HAP-1 (cell line): ENCODE data around the gene KCTD14.
"Not testable (repeated sequence)": the region's sequence is repeated elsewhere in the genome, so short reads cannot be mapped to it uniquely, and the experiment has no call there.

Experiments used
- DNase-seq, 2 experiments: peaks; one replicate each; pipeline ENCODE4 v3.0.0-alpha.2; 2016 to 2020; ENCODE audit warnings: low spot score in 2 of 2
- H3K27me3 ChIP-seq: fragments of 250-450 bp; sonication (Bioruptor Pico); 2 replicates; pipeline ENCODE4 v1.5.1; 2020; ENCODE audit warnings: low read depth, mild to moderate bottlenecking, moderate library complexity
- H3K36me3 ChIP-seq: fragments of 250-450 bp; sonication (Bioruptor Pico); replicated peaks from 2 replicates; pipeline ENCODE4 v1.5.1; 2020; ENCODE audit warnings: mild to moderate bottlenecking
- H3K4me1 ChIP-seq: fragments of 250-450 bp; sonication (Bioruptor Pico); 2 replicates; pipeline ENCODE4 v1.5.1; 2020; ENCODE audit warnings: mild to moderate bottlenecking
- H3K4me3 ChIP-seq: fragments of 250-450 bp; sonication (Bioruptor Pico); 2 replicates; pipeline ENCODE4 v1.5.1; 2020; ENCODE audit warnings: mild to moderate bottlenecking, moderate library complexity
- H3K9me3 ChIP-seq: fragments of 250-450 bp; sonication (Bioruptor Pico); 2 replicates; pipeline ENCODE4 v1.5.1; 2020; ENCODE audit warnings: mild to moderate bottlenecking, moderate library complexity
- in situ Hi-C: fragments of 300-500 bp; cut with MboI; formaldehyde crosslinking; loops from 3 replicates; pipeline ENCODE4 v1.14.3; 2020; ENCODE audit warnings: low sequenced_read_pairs, inconsistent platforms, mixed read lengths

KCTD14 gene

GRCh38 chr11:78025378-78025777 is 2.3 kb upstream of the KCTD14 start:
- H3K9me3 ChIP-seq = no peaks in the 10 kb centered on the region
- in situ Hi-C loops = no loop called here
- no peak for DNase-seq
- peaks cover 8% of the 10 kb centered on the region for H3K4me1 ChIP-seq
- H3K36me3 ChIP-seq = no peaks in the 10 kb centered on the region
- H3K4me3 ChIP-seq = no peak overlapping the region
- H3K27me3 ChIP-seq = no peaks in the 10 kb centered on the region

- Histone ChIP-seq H3K27me3 (no peaks in the 10 kb centered on the region), H3K9me3 (no peaks in the 10 kb centered on the region), H3K4me3 (no peak overlapping the region), H3K4me1 (no peaks in the 10 kb centered on the region), H3K36me3 (no peaks in the 10 kb centered on the region)
- in situ Hi-C loops = no loop called here
- no peak for DNase-seq
Observed at GRCh38 chr11:78023426-78023825, 350 bp upstream of the KCTD14 start.

- no peak for DNase-seq
- Histone ChIP-seq H3K9me3 (no peaks in the 10 kb centered on the region), H3K4me1 (no peaks in the 10 kb centered on the region), H3K27me3 (no peaks in the 10 kb centered on the region), H3K36me3 (no peaks in the 10 kb centered on the region), H3K4me3 (no peak overlapping the region)
- in situ Hi-C loops = no loop called here
Observed at GRCh38 chr11:78021611-78022010, 1.5 kb downstream of the KCTD14 start.

DNA sequence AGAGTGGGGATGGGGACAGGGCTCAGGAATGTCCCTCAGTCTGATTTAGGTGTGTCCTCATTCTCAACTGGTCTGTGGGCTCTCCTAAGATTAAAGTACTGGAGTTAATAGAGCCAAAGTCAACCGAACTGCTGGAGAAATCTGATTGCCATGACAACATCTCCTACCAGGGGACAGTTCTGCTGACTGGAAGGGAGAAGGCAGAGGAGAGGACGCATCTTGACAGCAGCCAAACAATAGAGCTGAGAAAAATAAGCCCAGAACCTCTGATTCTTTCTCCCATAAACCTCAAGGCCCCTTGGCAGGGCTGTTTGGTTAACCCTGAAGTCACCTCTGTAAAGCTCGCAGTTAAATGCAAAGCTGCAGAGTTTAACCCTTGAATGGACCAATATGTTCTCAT is 2.8 kb downstream of the KCTD14 start:
- in situ Hi-C loops = no loop called here
- Histone ChIP-seq H3K4me1 (no peaks in the 10 kb centered on the region), H3K27me3 (no peaks in the 10 kb centered on the region), H3K9me3 (no peaks in the 10 kb centered on the region), H3K36me3 (no peaks in the 10 kb centered on the region), H3K4me3 (no peak overlapping the region)
- no peak for DNase-seq

DNA sequence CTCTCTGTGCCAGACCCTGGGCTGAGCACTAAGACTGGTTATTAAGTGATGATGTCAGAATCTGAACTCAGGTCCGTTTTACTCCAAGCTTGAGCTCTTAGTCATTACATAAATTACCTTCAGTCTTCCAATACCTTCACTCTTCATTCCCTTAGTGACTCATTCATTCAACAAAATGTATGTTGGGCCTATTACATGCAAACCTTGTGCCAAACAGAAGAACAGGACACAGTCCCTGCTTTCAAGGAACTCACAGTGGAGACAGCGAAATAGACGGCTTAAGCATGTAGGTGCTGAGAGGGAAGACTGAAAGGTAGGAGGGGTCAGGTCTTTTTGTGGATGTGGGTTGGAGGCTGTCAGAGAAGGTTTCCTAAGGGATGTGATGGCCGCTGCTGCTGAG is 3.3 kb downstream of the KCTD14 start:
- no peaks in the 10 kb centered on the region for H3K4me1 ChIP-seq
- H3K36me3 ChIP-seq = no peaks in the 10 kb centered on the region
- DNase-seq = no peak
- H3K27me3 ChIP-seq = no peaks in the 10 kb centered on the region
- H3K9me3 ChIP-seq = no peaks in the 10 kb centered on the region
- in situ Hi-C loops = no loop called here
- no peak overlapping the region for H3K4me3 ChIP-seq

DNA sequence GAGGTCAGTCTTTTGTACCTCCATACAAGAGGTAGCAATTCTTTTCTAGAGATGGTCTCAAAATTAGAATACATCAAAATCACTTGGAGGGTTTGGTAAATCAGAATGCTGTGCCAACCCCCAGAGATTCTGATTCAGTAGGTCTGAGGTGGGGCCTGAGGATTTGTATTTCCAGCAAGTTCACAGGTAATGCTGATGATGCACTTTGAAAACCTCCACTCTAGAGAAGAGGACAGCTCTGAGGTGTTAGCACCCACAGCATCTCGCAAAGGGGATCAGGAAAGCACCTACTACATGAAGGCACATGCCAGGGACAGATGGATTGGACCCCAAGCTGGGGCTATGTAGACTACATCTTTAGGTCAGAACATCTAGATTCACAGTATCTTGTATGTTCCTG is 7.2 kb downstream of the KCTD14 start:
- Histone ChIP-seq H3K36me3 (no peaks in the 10 kb centered on the region), H3K4me3 (no peak overlapping the region), H3K27me3 (no peaks in the 10 kb centered on the region), H3K4me1 (no peaks in the 10 kb centered on the region), H3K9me3 (no peaks in the 10 kb centered on the region)
- no peak for DNase-seq
- in situ Hi-C loops = no loop called here

GRCh38 chr11:78014937-78015520 is 8.0 kb downstream of the KCTD14 start:
- H3K4me3 ChIP-seq, in situ Hi-C loops, H3K9me3 ChIP-seq, H3K27me3 ChIP-seq, H3K36me3 ChIP-seq, DNase-seq, H3K4me1 ChIP-seq: not testable (repeated sequence)

DNA sequence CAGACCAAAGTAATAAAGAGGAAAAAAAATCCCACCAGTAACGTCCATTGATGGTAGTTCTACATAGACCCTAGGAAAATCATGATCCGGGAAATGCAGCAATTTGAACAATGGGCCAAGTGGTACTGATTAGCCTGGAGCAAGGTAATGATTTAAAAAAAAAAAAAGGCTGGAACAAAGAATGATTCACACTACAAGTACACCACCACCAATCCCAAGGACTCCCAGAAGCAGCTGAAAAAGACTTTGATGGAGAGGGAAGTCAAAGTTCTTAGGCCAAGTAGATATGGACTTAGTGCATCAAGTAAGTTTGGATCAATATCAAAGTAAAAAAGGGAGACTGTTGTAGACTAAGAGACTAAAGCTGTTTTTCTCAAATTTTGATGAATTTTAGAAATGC is 11.8 kb downstream of the KCTD14 start:
- Histone ChIP-seq H3K27me3 (no peaks in the 10 kb centered on the region), H3K4me1 (no peaks in the 10 kb centered on the region), H3K9me3 (no peaks in the 10 kb centered on the region), H3K36me3 (no peaks in the 10 kb centered on the region), H3K4me3 (no peak overlapping the region)
- DNase-seq = no peak
- in situ Hi-C loops = no loop called here

- H3K27me3 ChIP-seq = no peaks in the 10 kb centered on the region
Observed at GRCh38 chr11:78010755-78011154, 12.3 kb downstream of the KCTD14 start.

DNA sequence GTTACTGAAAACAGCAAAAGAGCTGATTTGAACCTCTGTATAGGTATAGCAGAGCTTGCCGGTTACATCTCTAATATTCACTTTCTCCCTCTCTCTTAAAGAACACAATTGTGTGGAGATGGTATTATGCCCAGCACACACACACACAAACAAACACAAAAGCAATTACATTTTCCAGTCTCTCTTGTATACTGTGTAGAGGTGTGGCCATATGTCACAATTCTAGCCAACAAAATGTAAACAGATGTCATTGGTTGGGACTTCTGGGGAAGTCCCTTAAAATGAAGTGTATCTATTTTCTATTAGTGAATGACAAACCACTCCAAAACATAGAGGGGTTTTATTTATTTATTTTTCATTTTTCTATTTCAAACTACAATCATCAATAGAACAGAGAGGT is 12.8 kb downstream of the KCTD14 start:
- Histone ChIP-seq H3K4me1 (no peaks in the 10 kb centered on the region), H3K4me3 (no peak overlapping the region), H3K9me3 (no peaks in the 10 kb centered on the region), H3K27me3 (no peaks in the 10 kb centered on the region), H3K36me3 (no peaks in the 10 kb centered on the region)
- in situ Hi-C loops = no loop called here
- no peak for DNase-seq

More at GRCh38 chr11:78010755-78011154, 12.3 kb downstream of the KCTD14 start:
- in situ Hi-C loops = no loop called here
- Histone ChIP-seq H3K9me3 (no peaks in the 10 kb centered on the region), H3K36me3 (no peaks in the 10 kb centered on the region), H3K4me1 (no peaks in the 10 kb centered on the region), H3K4me3 (no peak overlapping the region)
- no peak for DNase-seq

- H3K27me3 ChIP-seq = no peaks in the 10 kb centered on the region
- in situ Hi-C loops = loop anchor here (10.0 kb wide), 1 partner anchor 234 kb away; no protein-coding TSS in a partner anchor
Observed at GRCh38 chr11:78009062-78009461, 14.0 kb downstream of the KCTD14 start.

GRCh38 chr11:78000193-78000592 is 22.9 kb downstream of the KCTD14 start:
- peak; percentile 68 to 82 for DNase-seq
- Histone ChIP-seq H3K4me3 (no peak overlapping the region), H3K36me3 (no peaks in the 10 kb centered on the region), H3K4me1 (peaks cover 3% of the 10 kb centered on the region), H3K27me3 (no peaks in the 10 kb centered on the region), H3K9me3 (no peaks in the 10 kb centered on the region)
- in situ Hi-C loops = loop anchor here (10.0 kb wide), 1 partner anchor 225 kb away; no protein-coding TSS in a partner anchor

More at GRCh38 chr11:78009062-78009461, 14.0 kb downstream of the KCTD14 start:
- DNase-seq = no peak
- no peaks in the 10 kb centered on the region for H3K36me3 ChIP-seq
- H3K4me3 ChIP-seq = no peak overlapping the region
- no peaks in the 10 kb centered on the region for H3K9me3 ChIP-seq
- H3K4me1 ChIP-seq = no peaks in the 10 kb centered on the region

GRCh38 chr11:77999446-78000030 is 23.5 kb downstream of the KCTD14 start:
- Histone ChIP-seq H3K4me1 (peaks cover 6% of the 10 kb centered on the region), H3K4me3 (no peak overlapping the region), H3K27me3 (no peaks in the 10 kb centered on the region), H3K36me3 (no peaks in the 10 kb centered on the region), H3K9me3 (no peaks in the 10 kb centered on the region)
- in situ Hi-C loops = loop anchor here (10.0 kb wide), 2 partner anchors 55 to 225 kb away; no protein-coding TSS in a partner anchor
- DNase-seq = no peak

DNA sequence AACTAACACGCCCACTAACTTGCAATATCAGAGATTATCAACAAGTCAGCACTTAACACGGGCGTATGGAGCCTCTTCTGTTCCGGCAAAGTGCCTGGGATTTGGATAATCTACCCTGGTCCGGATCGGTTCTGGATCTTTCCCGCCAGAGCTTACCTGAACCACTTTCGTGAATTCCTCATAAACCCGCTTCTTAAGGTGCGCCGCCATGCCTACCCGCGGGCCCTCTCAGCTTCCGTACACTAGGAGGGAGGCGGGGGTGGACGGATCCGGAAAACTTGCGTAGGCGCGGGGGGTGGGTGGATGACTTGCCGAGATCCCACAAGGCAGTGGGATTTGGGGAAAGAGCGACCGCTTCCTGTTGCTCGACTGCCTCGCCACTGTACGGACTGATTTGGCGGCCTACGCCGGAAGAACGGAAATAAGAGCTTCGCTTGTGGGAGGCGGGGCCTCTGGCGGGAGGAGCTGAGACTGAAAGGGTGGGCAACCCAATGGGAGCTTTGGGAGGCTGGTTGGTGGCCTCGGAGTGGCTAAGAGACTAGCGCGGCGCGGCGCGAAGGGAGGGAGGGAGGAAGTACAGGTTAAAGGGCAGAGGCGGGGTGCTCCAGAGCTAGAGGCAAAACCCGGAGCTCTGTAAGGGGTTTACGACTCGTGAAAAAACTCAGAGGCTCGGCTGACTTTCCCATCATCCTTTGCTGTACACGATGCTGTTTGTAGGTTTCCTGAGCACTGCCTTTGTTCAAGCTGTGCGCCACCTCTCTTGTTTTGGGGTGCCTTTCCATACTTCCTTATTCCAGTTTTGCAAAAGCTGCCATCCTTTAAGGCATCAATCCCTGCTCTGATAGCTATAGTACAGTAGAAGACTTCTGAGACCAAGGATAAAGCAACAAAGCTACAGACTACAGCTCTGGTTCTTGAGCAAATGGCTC is 28.4 kb downstream of the KCTD14 start, which contains the start of gene INTS4:
Gene INTS4 (minus strand): TSS at position 235 of the 929 bp plus-strand sequence. CDS start 25 bp downstream, at position 210.
- peak; percentile 100 for DNase-seq
- H3K27me3 ChIP-seq = no peaks in the 10 kb centered on the region
- peaks cover 4% of the 10 kb centered on the region for H3K36me3 ChIP-seq
- in situ Hi-C loops = loop anchor here (10.0 kb wide), 1 partner anchor 60 kb away; no protein-coding TSS in a partner anchor
- peaks cover 15% of the 10 kb centered on the region for H3K4me1 ChIP-seq
- H3K4me3 ChIP-seq = peak within 1 kb of the TSS; percentile 71
- H3K9me3 ChIP-seq = no peaks in the 10 kb centered on the region
